Activated CD8-positive, alpha-beta memory T cell treated with anti-CD3 and anti-CD28 coated beads for 36 hours (primary cell): ENCODE results near the gene UBR3. TPM values are rescaled to one million over a fixed set of nuclear protein-coding genes. Genes with fewer than 3 reads are reported as not detected.
"Not testable (repeated sequence)": the region's sequence is repeated elsewhere in the genome, so short reads cannot be mapped to it uniquely, and the experiment has no call there.

Source experiments
- CTCF ChIA-PET: fragments of 350-600 bp; sonication (Branson Sonifier 250); formaldehyde crosslinking; loops from one replicate; lab custom pipeline; 2021; ENCODE audit warnings: antibody characterized with exemption; lab: Charles Lee
- POLR2A ChIA-PET: fragments of 350-600 bp; sonication (Branson Sonifier 250); formaldehyde crosslinking; loops from one replicate; lab custom pipeline; 2021; ENCODE audit warnings: antibody characterized with exemption; lab: Charles Lee
- total RNA-seq, 2 experiments: library from RNA; stranded (reverse); gene quantifications; one replicate each; pipeline ENCODE4 v1.2.3, GENCODE V29; 2021

Gene UBR3
- total RNA-seq = 10 to 100 TPM; 19.5 to 23.8 TPM

DNA sequence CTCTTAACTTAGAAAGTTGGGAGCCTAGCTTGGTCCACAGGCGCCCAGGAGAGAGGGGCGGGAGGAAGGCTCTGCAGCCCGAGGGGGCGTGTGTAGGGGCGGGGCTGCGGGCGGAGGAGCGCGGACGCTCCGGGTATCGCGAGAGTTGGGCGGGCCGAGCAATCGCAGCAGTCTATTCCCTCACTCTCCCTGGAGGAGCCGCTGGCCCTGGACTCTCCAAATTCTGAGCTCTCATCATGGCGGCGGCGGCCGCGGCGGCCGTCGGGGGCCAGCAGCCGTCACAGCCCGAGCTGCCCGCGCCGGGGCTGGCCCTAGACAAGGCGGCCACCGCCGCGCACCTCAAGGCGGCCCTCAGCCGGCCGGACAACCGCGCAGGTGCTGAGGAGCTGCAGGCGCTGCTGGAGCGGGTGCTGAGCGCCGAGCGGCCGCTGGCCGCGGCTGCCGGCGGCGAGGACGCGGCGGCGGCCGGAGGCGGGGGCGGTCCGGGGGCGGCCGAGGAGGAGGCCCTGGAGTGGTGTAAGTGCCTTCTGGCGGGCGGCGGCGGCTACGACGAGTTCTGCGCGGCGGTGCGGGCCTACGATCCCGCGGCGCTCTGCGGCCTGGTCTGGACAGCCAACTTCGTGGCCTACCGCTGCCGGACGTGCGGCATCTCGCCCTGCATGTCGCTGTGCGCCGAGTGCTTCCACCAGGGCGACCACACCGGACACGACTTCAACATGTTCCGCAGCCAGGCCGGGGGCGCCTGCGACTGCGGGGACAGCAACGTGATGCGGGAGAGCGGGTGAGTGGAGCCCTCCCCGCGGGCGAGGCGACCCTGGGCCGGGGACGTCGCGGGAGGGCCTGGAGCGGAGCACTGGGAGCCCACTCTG, at the start of gene UBR3:
UBR3 (plus strand) TSS at position 183 of the 869 bp plus-strand sequence; CDS start at position 237, 54 bp downstream.
- POLR2A ChIA-PET = interaction anchor here (0.5 to 2.3 kb wide), 6 partner anchors 18 to 242 kb away, joined by 3 to 7 read pairs (median 3); partner anchors contain the start of gene SSB
- CTCF ChIA-PET = interaction anchor here (1.2 to 2.1 kb wide), 4 partner anchors 12 to 101 kb away, joined by 3 to 8 read pairs (median 5); partner anchors contain the start of gene SSB

GRCh38 chr2:169778446-169778845, 48.8 kb upstream of the UBR3 start:
- POLR2A ChIA-PET = no interaction called here
- CTCF ChIA-PET = no interaction called here

DNA sequence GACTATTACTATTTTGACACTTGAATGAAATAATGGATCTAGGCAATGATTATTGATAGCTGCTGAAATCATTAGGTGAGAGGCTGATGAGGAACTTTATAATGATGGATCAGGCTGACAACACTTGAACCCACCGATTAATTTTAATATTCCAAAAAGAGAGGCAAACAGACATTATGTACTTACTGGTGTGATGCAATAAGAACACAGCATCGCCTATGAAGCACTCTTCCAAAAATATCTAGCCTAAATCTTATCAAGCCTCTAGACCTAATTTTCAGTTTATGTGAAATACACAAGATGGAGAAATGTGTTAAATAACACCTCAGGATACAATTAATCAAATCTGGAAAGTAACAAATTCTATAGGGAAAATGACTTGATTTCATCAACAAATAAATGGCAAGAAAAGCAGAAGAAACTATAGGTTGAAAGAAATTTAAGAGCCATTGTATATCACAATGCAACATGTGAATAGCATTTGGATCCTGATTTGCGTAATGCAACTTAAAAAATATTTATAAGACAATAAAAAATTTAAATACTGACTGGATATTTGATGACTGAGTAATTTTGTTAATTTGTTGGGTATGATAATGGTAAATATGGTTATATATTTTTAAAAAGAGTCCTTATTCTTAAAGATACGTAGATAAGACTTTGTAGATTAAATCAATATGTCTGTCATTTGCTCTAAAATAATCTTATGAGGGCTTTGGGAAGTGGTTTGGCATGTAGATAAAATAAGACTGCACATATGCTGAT, 45.8 kb upstream of the UBR3 start:
- POLR2A ChIA-PET = no interaction called here
- CTCF ChIA-PET = no interaction called here

- ChIA-PET POLR2A (no interaction called here), CTCF (no interaction called here)
These were observed 44.7 kb upstream of the UBR3 start for GRCh38 chr2:169782513-169782912.

DNA sequence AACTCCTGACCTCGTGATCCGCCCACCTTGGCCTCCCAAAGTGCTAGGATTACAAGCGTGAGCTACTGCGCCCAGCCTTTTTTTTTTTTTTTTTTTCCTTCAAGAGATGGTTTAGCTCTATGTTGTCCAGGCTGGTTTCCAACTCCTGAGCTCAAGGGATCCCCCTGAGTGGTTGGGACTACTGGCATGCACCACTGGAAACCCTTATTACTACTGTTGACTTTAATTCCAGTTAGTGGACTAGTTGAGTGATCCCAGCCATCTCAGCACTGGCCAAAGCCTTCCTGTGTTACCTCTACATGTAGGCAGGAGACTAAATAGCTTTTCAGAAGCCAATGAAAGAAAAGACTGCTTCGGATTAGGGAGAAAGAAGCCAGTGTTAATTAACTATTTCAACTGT, 36.7 kb upstream of the UBR3 start:
- ChIA-PET POLR2A (no interaction called here), CTCF (no interaction called here)

- ChIA-PET POLR2A (interaction anchor here (1.0 kb wide), 1 partner anchor 32 kb away, joined by 3 read pairs; the partner anchor contains the start of gene UBR3), CTCF (no interaction called here)
These were observed 32.1 kb upstream of the UBR3 start for GRCh38 chr2:169795181-169795580.

- ChIA-PET CTCF (no interaction called here), POLR2A (no interaction called here)
These were observed 30.8 kb upstream of the UBR3 start for GRCh38 chr2:169796441-169796840.

DNA sequence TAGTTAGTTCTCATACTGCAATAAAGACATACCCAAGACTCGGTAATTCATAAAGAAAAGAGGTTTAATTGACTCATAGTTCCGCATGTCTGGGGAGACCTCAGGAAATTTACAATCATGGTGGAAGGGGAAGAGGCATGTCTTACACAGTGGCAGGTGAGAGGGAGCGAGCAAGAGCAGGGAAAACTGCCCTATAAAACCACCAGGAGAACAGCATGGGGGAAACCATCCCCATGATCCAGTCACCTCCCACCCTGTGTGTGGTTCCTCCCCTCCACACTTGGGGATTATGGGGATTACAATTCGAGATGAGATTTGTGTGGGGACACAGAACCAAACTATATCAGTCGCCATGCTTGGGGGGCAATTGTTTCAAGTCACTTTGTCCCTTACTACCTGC, 29.7 kb upstream of the UBR3 start:
- CTCF ChIA-PET = interaction anchor here (1.9 kb wide), 1 partner anchor 30 kb away, joined by 8 read pairs; the partner anchor contains the start of gene UBR3
- POLR2A ChIA-PET = no interaction called here

- CTCF ChIA-PET = interaction anchor here (0.7 to 1.9 kb wide), 3 partner anchors 29 to 319 kb away, joined by 3 to 8 read pairs (median 3); partner anchors contain the start of genes BBS5 and UBR3
- POLR2A ChIA-PET = interaction anchor here (0.7 to 1.2 kb wide), 3 partner anchors 29 to 802 kb away, joined by 5 to 7 read pairs (median 7); partner anchors contain the start of genes PPIG and UBR3
These were observed 28.9 kb upstream of the UBR3 start for GRCh38 chr2:169798397-169798717.

DNA sequence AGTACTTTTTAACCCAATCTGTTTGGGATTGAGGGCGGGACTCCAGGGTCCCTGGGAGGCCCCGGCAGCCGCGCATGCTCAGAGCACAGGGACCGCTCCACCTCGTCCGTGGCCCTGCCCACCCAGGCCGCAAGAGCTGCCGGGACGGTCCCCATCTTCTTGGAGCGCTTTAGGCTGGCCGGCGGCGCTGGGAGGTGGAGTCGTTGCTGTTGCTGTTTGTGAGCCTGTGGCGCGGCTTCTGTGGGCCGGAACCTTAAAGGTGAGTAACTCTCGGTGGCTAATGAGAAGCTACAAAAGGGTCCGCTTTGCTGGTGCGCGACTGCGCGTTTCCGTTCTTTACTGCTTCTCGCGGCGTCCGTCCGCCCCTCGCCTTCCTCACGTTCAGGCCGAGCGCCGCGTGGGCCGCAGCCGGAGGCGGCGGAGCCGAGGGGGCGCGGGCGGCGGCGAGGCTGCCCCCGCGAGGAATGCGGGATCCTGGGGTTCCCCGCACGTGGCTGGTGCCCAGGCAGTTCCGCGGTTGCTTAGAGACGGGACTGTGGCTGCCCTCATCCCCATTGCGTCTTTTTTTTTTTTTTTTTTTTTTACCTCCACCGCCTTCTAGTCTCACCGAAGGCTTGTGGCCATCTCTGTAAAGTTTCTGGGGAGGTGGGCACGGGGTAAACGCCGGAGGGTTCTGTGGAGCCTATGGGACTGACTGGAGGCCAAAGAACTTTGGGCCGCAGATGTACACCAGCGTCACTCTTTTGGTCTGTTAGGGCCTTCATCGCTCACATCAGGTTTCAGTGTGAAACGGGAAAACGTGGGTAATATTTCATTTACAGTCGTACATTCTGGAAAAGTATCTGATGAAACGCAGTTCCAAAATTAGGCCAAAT, 28.3 kb upstream of the UBR3 start, which contains the start of gene SSB:
SSB (plus strand) TSS at position 154 of the 875 bp plus-strand sequence. CDS start 2,090 bp downstream, outside the sequence.
- POLR2A ChIA-PET = interaction anchor here (0.5 to 1.2 kb wide), 4 partner anchors 29 to 802 kb away, joined by 5 to 7 read pairs (median 6); partner anchors contain the start of genes PPIG and UBR3
- CTCF ChIA-PET = interaction anchor here (0.6 to 1.9 kb wide), 4 partner anchors 29 to 320 kb away, joined by 3 to 8 read pairs (median 3); partner anchors contain the start of genes BBS5 and UBR3

DNA sequence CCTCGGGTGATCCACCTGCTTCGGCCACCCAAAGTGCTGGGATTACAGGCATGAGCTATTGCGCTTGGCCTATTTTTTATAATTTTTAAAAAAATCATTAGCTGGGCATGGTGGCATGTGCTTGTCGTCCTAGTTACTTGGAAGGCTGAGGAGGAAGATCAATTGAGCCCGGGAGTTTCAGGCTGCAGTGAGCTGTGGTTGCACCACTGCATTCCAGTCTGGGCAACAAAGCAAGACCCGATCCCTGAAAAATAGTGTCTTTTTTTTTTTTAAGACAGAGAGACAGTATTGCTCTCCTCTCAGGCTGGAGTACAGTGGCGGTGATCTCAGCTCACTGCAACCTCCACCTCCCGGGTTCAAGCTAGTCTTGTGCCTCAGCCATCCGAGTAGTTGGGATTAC, 23.8 kb upstream of the UBR3 start:
- ChIA-PET POLR2A (no interaction called here), CTCF (interaction anchor here (0.5 kb wide), 1 partner anchor 23 kb away, joined by 3 read pairs; no protein-coding TSS in a partner anchor)

DNA sequence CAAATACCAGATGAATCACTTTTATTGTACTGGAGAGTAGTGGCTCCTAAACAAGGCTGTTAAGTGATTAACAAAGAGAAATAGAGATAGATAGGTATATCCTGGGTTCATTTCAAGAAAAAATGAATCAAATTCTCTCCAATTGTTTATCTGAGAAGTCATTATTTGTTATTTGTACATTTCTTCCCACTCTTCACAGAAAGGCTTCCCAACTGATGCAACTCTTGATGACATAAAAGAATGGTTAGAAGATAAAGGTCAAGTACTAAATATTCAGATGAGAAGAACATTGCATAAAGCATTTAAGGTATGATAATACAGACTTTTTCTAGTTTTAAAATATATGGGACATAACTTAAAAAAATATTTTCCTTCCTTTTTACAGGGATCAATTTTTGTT, 20.7 kb upstream of the UBR3 start:
- POLR2A ChIA-PET = no interaction called here

DNA sequence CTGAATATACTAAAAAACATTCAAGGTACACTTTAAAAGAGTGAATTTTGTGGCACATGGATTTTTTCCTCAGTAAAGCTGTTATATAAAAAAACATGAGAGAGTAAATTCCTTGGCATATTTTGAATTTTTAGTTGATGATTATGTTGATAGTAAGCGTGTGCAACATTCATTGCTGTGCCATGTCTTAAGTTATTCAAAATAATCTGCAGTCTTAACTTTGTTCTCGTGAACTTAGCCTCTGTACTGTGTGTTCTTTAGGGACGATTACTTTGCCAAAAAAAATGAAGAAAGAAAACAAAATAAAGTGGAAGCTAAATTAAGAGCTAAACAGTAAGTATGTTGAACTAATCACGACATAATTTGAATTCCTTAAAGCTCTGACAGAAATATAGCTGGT, 19.0 kb upstream of the UBR3 start:
- ChIA-PET CTCF (no interaction called here), POLR2A (no interaction called here)

More for the DNA sequence above, 20.7 kb upstream of the UBR3 start:
- CTCF ChIA-PET = no interaction called here

DNA sequence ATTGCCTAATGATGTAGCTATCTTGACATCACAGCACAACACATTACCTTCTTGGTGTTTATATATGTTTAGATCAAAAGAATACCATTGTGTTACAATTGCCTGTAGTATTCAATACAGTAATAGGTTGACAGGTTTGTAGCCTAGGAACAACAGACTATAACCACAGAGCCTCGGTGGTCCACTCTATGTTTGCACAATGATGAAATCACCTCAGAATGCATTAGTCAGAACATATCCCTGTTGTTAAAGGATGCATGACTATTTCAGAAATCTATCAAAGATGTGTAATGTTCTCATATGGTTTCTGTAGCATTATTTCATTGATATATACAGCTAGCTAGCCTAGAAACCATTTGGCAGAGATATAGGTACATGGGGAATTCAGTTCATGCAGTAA, 11.4 kb upstream of the UBR3 start:
- ChIA-PET POLR2A (interaction anchor here (1.0 kb wide), 1 partner anchor 9 kb away, joined by 3 read pairs; the partner anchor contains the start of gene METTL5), CTCF (interaction anchor here (0.5 to 1.4 kb wide), 2 partner anchors 11 to 15 kb away, joined by 3 to 5 read pairs; partner anchors contain the start of gene UBR3)

DNA sequence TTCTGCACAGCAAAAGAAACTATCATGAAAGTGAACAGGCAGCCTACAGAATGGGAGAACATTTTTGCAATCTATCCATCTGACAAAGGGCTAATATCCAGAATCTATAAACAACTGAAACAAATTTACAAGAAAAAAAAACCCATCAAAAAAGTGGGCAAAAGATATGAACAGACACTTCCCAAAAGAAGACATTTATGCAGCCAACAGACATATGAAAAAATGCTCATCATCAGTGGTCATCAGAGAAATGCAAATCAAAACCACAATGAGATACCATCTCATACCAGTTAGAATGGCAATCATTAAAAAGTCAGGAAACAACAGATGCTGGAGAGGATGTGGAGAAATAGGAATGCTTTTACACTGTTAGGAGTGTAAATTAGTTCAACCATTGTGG, 10.3 kb upstream of the UBR3 start:
- CTCF ChIA-PET, POLR2A ChIA-PET: not testable (repeated sequence)

DNA sequence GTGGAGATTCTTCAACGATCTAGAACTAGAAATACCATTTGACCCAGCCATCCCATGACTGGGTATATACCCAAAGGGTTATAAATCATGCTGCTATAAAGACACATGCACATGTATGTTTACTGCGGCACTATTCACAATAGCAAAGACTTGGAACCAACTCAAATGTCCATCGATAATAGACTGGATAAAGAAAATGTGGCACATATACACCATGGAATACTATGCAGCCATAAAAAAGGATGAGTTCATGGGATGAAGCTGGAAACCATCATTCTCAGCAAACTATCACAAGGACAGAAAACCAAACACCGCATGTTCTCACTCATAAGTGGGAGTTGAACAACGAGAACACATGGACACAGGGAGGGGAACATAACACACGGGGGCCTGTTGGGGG, 9.9 kb upstream of the UBR3 start:
- CTCF ChIA-PET, POLR2A ChIA-PET: not testable (repeated sequence)

DNA sequence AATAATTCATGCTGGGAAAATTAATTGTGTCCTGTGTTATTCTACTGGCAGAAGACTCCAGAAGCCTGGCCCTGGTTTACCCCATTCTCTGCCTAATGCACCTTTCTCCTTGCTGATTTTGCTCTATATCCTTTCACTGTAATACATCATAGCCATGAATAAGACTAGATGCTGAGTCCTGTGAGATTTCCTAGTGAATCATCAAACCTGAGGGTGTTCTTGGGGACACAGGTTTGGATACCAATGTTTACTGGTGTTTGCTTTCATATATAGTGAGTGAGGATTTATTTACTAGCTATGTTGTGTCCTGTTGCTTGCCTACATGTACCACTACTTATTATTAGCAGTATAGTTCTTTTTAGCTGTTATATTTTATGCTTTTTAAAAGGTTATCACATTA, 9.0 kb upstream of the UBR3 start:
- POLR2A ChIA-PET = interaction anchor here (0.6 kb wide), 1 partner anchor 179 kb away, joined by 3 read pairs; no protein-coding TSS in a partner anchor

GRCh38 chr2:169819106-169819505, 8.1 kb upstream of the UBR3 start:
- POLR2A ChIA-PET = no interaction called here
- CTCF ChIA-PET = no interaction called here

More for the DNA sequence above, 9.0 kb upstream of the UBR3 start:
- CTCF ChIA-PET = no interaction called here
